Prostate gland (tissue), 2 donors: Measurements from ENCODE around the gene GOLGA1. TPM values are rescaled to one million over a fixed set of nuclear protein-coding genes. Genes with fewer than 3 reads are reported as not detected.

ENCODE experiments used
- DNase-seq: peaks from one replicate; pipeline ENCODE4 v3.0.0-alpha.2; 2019; ENCODE audit warnings: low spot score
- H3K27ac ChIP-seq, 2 donors: fragments of 200-600 bp; sonication (generic); 2 replicates each; pipeline ENCODE4 v1.5.1; 2017 to 2019
- H3K27me3 ChIP-seq: fragments of 200-600 bp; sonication (generic); replicated peaks from 2 replicates; pipeline ENCODE4 v1.5.1; 2019; ENCODE audit not compliant: insufficient read depth
- H3K36me3 ChIP-seq, 2 donors: fragments of 200-600 bp; sonication (generic); 1 replicate in 1 of 2; 2 replicates in 1 of 2; pipeline versions ENCODE4 v1.5.1 to v1.8.1; 2017 to 2019
- H3K4me1 ChIP-seq: fragments of 200-600 bp; sonication (generic); replicated peaks from 2 replicates; pipeline ENCODE4 v1.5.1; 2019
- H3K4me3 ChIP-seq, 2 donors: fragments of 200-600 bp; sonication (generic); 2 replicates each; pipeline ENCODE4 v1.5.1; 2017 to 2019
- H3K9me3 ChIP-seq: fragments of 200-600 bp; sonication (generic); 2 replicates; pipeline ENCODE4 v1.5.1; 2017
- POLR2A ChIP-seq: fragments of 450-650 bp; IDR thresholded peaks from one replicate; pipeline ENCODE4 v1.6.1; 2016; ENCODE audit warnings: antibody characterized with exemption, mild to moderate bottlenecking
- POLR2AphosphoS5 ChIP-seq: sonication (generic); formaldehyde crosslinking; IDR thresholded peaks from one replicate; pipeline ENCODE4 v1.6.1; 2017; ENCODE audit warnings: antibody characterized with exemption
- WGBS: methylation state at CpG from one replicate; pipeline ENCODE4 v1.1.5; 2018; 5-methylcytosine and 5-hydroxymethylcytosine counted together
- intact Hi-C: fragments of 100-400 bp; cut with DNase I; formaldehyde crosslinking; loops from one replicate; pipeline ENCODE4 v1.14.2; 2022
- total RNA-seq, 2 donors: library from RNA; depleted of rRNA; stranded (reverse); fragments of >200 nt; gene quantifications; one replicate each; pipeline ENCODE4 v1.1.0, GENCODE V29; 2016
- TF ChIP-seq, protein P1 (sequence below), 4 experiments: fragments of 200-600 bp in 2 of 4; fragments of 450-650 bp in 2 of 4; sonication (generic) in 2 of 4; IDR thresholded peaks; 1 replicate in 3 of 4; 2 replicates in 1 of 4; pipeline ENCODE4 v1.5.1; 2016 to 2019; ENCODE audit warnings: antibody characterized with exemption in 4 of 4, mild to moderate bottlenecking in 2 of 4, moderate library complexity in 2 of 4

The GOLGA1 gene
- total RNA-seq, 2 donors from 2014 or later: 12.5 to 28.3 TPM

DNA sequence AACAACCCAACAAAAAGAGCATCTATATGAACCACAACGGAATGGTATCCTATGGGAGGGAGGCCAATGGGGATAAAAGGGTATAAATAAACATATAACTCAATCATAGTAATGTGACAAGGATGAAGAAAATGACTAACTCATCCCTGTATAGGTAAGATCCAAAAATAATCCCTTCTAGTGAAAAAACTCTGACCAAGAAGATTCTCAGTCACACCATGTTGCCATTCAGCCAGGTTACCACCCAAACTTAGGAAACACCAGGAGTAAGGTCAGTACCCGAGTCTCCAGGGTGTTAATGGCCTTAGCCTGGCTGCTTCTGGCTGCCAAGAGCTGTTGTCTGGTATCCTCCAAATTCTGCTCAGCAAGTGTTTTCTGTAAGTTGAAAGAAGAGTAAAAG is 32.8 kb downstream of the GOLGA1 start:
- intact Hi-C loops: no loop called here
- TF ChIP-seq, protein P1, sequence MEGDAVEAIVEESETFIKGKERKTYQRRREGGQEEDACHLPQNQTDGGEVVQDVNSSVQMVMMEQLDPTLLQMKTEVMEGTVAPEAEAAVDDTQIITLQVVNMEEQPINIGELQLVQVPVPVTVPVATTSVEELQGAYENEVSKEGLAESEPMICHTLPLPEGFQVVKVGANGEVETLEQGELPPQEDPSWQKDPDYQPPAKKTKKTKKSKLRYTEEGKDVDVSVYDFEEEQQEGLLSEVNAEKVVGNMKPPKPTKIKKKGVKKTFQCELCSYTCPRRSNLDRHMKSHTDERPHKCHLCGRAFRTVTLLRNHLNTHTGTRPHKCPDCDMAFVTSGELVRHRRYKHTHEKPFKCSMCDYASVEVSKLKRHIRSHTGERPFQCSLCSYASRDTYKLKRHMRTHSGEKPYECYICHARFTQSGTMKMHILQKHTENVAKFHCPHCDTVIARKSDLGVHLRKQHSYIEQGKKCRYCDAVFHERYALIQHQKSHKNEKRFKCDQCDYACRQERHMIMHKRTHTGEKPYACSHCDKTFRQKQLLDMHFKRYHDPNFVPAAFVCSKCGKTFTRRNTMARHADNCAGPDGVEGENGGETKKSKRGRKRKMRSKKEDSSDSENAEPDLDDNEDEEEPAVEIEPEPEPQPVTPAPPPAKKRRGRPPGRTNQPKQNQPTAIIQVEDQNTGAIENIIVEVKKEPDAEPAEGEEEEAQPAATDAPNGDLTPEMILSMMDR (IDR thresholded peaks at IDR 0.05): no peak
- TF ChIP-seq POLR2A (no peak), POLR2AphosphoS5 (no peak)
- Histone ChIP-seq H3K4me1 (no peaks in the 10 kb centered on the region), H3K36me3 (no peaks in the 10 kb centered on the region), H3K27ac (no peak overlapping the region), H3K9me3 (no peaks in the 10 kb centered on the region), H3K4me3 (no peak overlapping the region), H3K27me3 (no peaks in the 10 kb centered on the region)
- no peak for DNase-seq
- WGBS: 75% methylated on average over 2 of the region's 2 CpGs

DNA sequence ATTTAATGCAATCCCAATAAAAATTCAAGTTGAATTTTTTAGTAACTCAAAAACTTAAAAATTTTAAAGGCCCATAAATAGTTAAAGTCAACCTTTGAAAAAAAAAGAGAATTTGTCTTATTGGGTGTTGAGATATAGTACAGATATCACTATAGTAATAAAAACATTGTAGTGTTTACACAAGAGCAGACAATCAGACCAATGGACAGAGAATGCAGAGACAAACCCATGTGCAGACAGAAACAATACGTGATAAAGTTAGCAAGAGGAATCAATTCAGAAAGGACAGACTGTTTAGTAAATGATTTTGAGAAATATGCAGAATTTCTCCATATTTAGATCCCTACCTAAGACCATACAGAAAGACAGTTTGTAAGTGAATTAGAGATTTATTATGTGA is 33.9 kb downstream of the GOLGA1 start:
- H3K27ac ChIP-seq: no peak overlapping the region
- H3K4me3 ChIP-seq: no peak overlapping the region
- H3K27me3 ChIP-seq: no peaks in the 10 kb centered on the region
- TF ChIP-seq, protein P1 (IDR thresholded peaks at IDR 0.05): no peak
- TF ChIP-seq POLR2A (no peak), POLR2AphosphoS5 (no peak)
- WGBS: 49% methylated on average over 1 of the region's 1 CpG
- no peaks in the 10 kb centered on the region for H3K4me1 ChIP-seq
- no peaks in the 10 kb centered on the region for H3K36me3 ChIP-seq
- intact Hi-C loops: no loop called here
- H3K9me3 ChIP-seq: no peaks in the 10 kb centered on the region
- DNase-seq: no peak

DNA sequence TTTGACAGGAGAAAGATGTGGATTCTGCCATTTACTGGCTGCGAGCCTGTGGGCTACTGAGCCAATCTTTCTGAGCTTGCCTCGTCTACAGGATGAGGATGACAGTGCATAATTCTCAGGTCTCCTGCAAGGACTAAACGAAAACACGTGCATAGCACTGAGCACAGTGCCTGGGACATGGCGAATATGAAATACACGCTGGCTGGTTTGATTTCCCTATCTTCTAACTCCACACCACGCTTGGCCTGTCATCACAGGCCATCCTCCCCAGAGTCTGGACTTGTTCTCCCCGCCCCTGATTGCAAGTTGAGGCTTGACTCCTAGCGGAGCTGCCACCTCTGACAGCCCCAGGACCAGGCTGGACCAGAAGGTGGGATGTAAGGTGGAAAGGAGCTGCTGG is 41.0 kb downstream of the GOLGA1 start:
- intact Hi-C loops: no loop called here
- H3K4me1 ChIP-seq: no peaks in the 10 kb centered on the region
- peaks cover 0 to 6% of the 10 kb centered on the region in 2 donors for H3K36me3 ChIP-seq
- no peak for TF ChIP-seq POLR2AphosphoS5
- no peak for TF ChIP-seq POLR2A
- TF ChIP-seq, protein P1 (IDR thresholded peaks at IDR 0.05): no peak
- 70% methylated on average over 9 of the region's 9 CpGs for WGBS
- no peaks in the 10 kb centered on the region for H3K27me3 ChIP-seq
- no peak for DNase-seq
- no peak overlapping the region for H3K27ac ChIP-seq
- no peak overlapping the region for H3K4me3 ChIP-seq
- H3K9me3 ChIP-seq: no peaks in the 10 kb centered on the region

DNA sequence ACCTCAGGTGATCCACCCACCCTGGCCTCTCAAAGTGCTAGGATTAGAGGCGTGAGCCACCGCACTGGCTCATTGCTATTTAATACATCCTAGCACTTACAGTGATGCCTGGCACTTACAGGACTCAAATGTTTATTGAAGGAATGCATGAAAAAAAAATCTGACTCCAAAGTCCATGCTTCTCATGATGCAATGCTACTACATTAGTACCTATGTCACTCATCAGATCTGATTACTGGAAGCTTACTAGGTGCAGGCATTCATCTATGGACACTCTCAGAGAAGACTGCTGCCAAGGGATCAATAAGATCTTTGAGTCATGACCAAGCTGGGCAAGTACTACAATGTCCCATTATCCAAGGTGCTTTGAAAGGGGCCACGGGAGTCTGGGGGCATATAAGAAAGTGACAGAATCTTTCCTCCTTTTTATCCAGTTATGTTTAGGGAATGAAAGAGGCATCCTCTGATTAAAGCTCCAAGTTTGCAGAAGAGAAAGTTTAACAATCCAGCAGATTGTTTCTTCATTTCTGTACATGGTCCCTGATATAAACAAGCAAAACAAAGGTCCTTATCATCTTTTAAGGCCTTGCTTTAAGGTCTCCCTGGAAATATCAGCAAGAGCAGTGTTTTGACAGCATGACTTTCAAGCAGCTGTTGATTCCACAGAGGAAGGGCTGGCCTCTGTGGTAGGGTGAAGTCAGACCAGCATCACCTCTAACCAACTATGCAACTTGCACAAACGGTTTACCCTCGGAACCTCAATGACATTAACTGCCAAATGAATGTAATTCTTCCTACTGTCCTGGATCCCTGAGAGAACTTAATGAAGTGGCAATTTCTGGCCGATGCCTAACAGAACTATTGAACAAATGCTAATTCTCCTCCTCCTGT is 43.1 kb downstream of the GOLGA1 start:
- H3K27me3 ChIP-seq: no peaks in the 10 kb centered on the region
- H3K4me3 ChIP-seq: no peak overlapping the region
- TF ChIP-seq POLR2A (no peak), POLR2AphosphoS5 (no peak)
- peaks cover 0 to 6% of the 10 kb centered on the region in 2 donors for H3K36me3 ChIP-seq
- intact Hi-C loops: no loop called here
- 88% methylated on average over 6 of the region's 6 CpGs for WGBS
- no peak overlapping the region for H3K27ac ChIP-seq
- H3K4me1 ChIP-seq: no peaks in the 10 kb centered on the region
- no peak for DNase-seq
- H3K9me3 ChIP-seq: no peaks in the 10 kb centered on the region

DNA sequence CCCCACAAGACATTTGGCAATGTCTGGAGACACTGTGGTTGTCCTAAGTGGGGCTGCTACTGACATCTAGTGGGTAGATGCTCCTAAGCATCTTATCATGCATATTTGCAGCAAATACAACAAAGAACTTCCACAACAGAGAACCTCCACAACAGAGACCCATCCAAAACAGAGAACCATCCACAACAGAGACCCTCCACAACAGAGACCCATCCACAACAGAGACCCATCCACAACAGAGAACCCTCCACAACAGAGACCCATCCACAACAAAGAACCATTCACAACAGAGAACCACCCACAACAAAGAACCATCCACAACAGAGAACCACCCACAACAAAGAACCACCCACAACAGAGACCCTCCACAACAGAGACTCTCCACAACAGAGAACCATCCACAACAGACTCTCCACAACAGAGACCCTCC is 46.1 kb downstream of the GOLGA1 start:
- Histone ChIP-seq H3K4me3 (no peak overlapping the region), H3K4me1 (no peaks in the 10 kb centered on the region), H3K36me3 (peaks cover 2 to 6% of the 10 kb centered on the region in 2 donors), H3K9me3 (no peaks in the 10 kb centered on the region), H3K27ac (no peak overlapping the region), H3K27me3 (no peaks in the 10 kb centered on the region)
- DNase-seq: no peak
- intact Hi-C loops: no loop called here
- TF ChIP-seq POLR2AphosphoS5: no peak
- TF ChIP-seq, protein P1 (IDR thresholded peaks at IDR 0.05): peak in 2 of 4 experiments; percentile 21 to 30
